ENCODE results near the gene PTH1R.

DNA sequence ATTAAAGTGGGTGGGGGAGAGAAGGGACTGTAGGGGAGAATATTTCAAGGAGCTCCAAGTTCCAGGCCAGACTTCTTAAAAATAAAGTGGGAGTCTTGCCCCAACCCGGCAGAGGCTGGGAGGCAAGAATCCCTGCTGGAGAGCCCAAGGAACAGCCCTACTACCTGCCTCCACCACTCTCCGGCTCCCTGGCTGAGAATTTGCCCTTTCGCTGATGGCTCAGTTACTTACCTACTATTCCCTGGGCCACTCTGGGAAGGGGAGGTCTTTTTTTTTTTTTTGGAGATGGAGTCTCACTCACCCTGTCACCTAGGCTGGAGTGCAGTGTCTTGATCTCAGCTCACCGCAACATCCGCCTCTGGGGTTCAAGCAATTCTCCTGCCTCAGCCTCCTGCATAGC lies 29.8 kb upstream of the PTH1R start:
- TF ChIP-seq, protein P1, sequence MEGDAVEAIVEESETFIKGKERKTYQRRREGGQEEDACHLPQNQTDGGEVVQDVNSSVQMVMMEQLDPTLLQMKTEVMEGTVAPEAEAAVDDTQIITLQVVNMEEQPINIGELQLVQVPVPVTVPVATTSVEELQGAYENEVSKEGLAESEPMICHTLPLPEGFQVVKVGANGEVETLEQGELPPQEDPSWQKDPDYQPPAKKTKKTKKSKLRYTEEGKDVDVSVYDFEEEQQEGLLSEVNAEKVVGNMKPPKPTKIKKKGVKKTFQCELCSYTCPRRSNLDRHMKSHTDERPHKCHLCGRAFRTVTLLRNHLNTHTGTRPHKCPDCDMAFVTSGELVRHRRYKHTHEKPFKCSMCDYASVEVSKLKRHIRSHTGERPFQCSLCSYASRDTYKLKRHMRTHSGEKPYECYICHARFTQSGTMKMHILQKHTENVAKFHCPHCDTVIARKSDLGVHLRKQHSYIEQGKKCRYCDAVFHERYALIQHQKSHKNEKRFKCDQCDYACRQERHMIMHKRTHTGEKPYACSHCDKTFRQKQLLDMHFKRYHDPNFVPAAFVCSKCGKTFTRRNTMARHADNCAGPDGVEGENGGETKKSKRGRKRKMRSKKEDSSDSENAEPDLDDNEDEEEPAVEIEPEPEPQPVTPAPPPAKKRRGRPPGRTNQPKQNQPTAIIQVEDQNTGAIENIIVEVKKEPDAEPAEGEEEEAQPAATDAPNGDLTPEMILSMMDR (IDR thresholded peaks at IDR 0.05 in 2 of 3, conservative IDR thresholded peaks at IDR 0.05 in 1 of 3; ENCODE audit: control insufficient read depth in 2 of 3, extremely low read depth in 1 of 3, insufficient read depth in 1 of 3, low read depth in 3 of 3, low read length in 3 of 3) = no peak
- TF ChIP-seq ZSCAN29 (IDR thresholded peaks at IDR 0.05) (no peak), GABPA (IDR thresholded peaks at IDR 0.05; ENCODE audit: low read depth) (no peak), RBBP5 (conservative IDR thresholded peaks at IDR 0.05) (no peak)

All from GM12878 (cell line).